ENCODE results near the gene MC1R. TPM values are rescaled to one million over a fixed set of nuclear protein-coding genes. Genes with fewer than 3 reads are reported as not detected.

The MC1R gene
- total RNA-seq, 1 donor from 2014 or later: 6.8 TPM

DNA sequence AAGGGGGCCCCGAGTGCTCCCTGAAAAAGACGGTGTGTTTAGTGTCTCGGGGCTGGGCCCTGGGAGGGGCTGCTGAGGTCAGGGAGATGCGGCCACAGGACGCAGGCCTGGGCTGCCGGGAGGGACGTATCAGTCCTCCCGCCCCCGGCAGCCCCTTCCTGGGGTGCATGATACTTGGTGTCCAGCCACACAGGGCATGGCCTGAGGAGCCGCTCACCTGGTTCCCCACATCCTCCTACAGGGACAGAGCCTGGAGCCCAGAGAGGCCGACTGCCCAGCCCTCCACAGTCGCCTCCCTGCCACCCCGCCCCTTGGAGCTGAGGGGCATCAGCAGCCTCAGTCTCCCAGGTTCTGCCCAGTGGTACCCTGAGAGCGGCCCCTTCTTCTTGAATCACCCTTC, 17.8 kb downstream of the MC1R start:
- Mint-ChIP-seq H3K27ac (no peak overlapping the region), H3K4me1 (peaks cover 2% of the 10 kb centered on the region), H3K9me3 (no peaks in the 10 kb centered on the region), H3K36me3 (ENCODE audit: low read depth) (no peaks in the 10 kb centered on the region), H3K4me3 (no peak overlapping the region), H3K27me3 (peaks cover 8% of the 10 kb centered on the region)
- ChIA-PET POLR2A (interaction anchor here (0.6 kb wide), 1 partner anchor 36 kb away, joined by 3 read pairs; no protein-coding TSS in a partner anchor), CTCF (no interaction called here)
- intact Hi-C loops (cut with micrococcal nuclease): no loop called here
- ATAC-seq (ENCODE audit: low read depth): no peak
- no peak for DNase-seq
- no peak for TF ChIP-seq CTCF (IDR thresholded peaks at IDR 0.05)

DNA sequence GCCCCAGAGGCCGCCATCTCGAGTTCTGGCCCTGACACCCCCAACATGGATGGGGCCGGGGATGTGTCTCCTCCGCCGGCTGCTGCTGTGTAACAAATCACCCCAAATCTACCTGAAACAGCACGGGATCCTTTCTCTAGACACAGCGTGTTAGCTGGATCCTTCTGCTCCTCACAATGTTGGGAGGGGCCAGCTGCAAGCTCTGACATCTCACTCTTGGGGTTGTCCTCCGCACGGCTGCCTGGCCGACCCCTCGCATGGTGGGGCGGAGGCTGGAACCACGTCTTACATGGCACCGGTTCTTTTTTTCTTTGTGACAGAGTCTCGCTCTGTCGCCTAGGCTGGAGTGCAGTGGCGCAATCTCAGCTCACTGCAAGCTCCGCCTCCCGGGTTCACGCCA, 18.3 kb downstream of the MC1R start:
- TF ChIP-seq CTCF (IDR thresholded peaks at IDR 0.05): no peak
- Mint-ChIP-seq H3K4me1 (no peaks in the 10 kb centered on the region), H3K9me3 (no peaks in the 10 kb centered on the region), H3K4me3 (no peak overlapping the region), H3K36me3 (ENCODE audit: low read depth) (no peaks in the 10 kb centered on the region), H3K27me3 (peaks cover 7% of the 10 kb centered on the region), H3K27ac (no peak overlapping the region)
- ATAC-seq (ENCODE audit: low read depth) (no peak), DNase-seq (no peak)
- intact Hi-C loops (cut with micrococcal nuclease): no loop called here
- CTCF ChIA-PET: no interaction called here
- POLR2A ChIA-PET: no interaction called here

GRCh38 chr16:89938175-89938885, 19.7 kb downstream of the MC1R start:
- peaks cover 7% of the 10 kb centered on the region for H3K27me3 Mint-ChIP-seq
- TF ChIP-seq CTCF (IDR thresholded peaks at IDR 0.05): no peak
- CTCF ChIA-PET: no interaction called here
- DNase-seq (no peak), ATAC-seq (ENCODE audit: low read depth) (no peak)
- POLR2A ChIA-PET: no interaction called here
- H3K4me3 Mint-ChIP-seq: no peak overlapping the region
- H3K9me3 Mint-ChIP-seq: no peaks in the 10 kb centered on the region
- intact Hi-C loops (cut with micrococcal nuclease): no loop called here
- H3K27ac Mint-ChIP-seq: no peak overlapping the region
- no peaks in the 10 kb centered on the region for H3K4me1 Mint-ChIP-seq
- H3K36me3 Mint-ChIP-seq (ENCODE audit: low read depth): no peaks in the 10 kb centered on the region

- Mint-ChIP-seq H3K27ac (peak overlapping the region; percentile 10), H3K4me3 (no peak overlapping the region), H3K4me1 (peaks cover 38% of the 10 kb centered on the region), H3K36me3 (ENCODE audit: low read depth) (peaks cover 2% of the 10 kb centered on the region), H3K27me3 (peaks cover 8% of the 10 kb centered on the region), H3K9me3 (no peaks in the 10 kb centered on the region)
- POLR2A ChIA-PET: interaction anchor here (0.9 to 1.5 kb wide), 2 partner anchors 28 to 34 kb away, joined by 3 to 4 read pairs; no protein-coding TSS in a partner anchor
- no peak for TF ChIP-seq CTCF (IDR thresholded peaks at IDR 0.05)
- DNase-seq: no peak
- intact Hi-C loops (cut with micrococcal nuclease): loop anchor here (5.0 kb wide), 1 partner anchor 63 kb away; no protein-coding TSS in a partner anchor
- CTCF ChIA-PET: interaction anchor here (1.3 kb wide), 1 partner anchor 9 kb away, joined by 3 read pairs; no protein-coding TSS in a partner anchor
- ATAC-seq (ENCODE audit: low read depth): no peak
Observed at GRCh38 chr16:89944773-89945172, 26.1 kb downstream of the MC1R start.

DNA sequence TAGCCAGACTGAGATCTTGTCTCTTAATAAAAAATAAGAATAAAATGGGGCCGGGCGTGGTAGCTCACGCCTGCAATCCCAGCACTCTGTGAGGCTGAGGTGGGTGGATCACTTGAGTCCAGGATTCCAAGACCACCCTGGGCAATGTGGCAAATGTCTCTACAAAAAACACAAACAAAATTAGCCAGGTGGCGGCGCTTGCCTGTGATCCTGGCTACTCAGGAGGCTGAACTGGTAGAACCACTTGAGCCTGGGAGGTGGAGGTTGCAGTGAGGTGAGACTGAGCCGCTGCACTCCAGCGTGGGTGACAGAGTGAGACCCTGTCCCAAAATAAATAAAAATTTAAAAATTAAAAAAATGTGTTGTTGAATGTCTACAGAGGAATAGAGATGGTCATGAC, 27.0 kb downstream of the MC1R start:
- ChIA-PET CTCF (no interaction called here), POLR2A (interaction anchor here (0.6 kb wide), 1 partner anchor 88 kb away, joined by 3 read pairs; no protein-coding TSS in a partner anchor)
- Mint-ChIP-seq H3K4me1 (peaks cover 46% of the 10 kb centered on the region), H3K27me3 (peaks cover 8% of the 10 kb centered on the region), H3K4me3 (no peak overlapping the region), H3K27ac (no peak overlapping the region), H3K9me3 (no peaks in the 10 kb centered on the region), H3K36me3 (ENCODE audit: low read depth) (peaks cover 2% of the 10 kb centered on the region)
- DNase-seq (no peak), ATAC-seq (ENCODE audit: low read depth) (no peak)
- intact Hi-C loops (cut with micrococcal nuclease): loop anchor here (5.0 kb wide), 1 partner anchor 62 kb away; no protein-coding TSS in a partner anchor
- no peak for TF ChIP-seq CTCF (IDR thresholded peaks at IDR 0.05)
